GM18951 (cell line): Measurements from ENCODE around the gene GSTM1.
"Not testable (repeated sequence)": the region's sequence is repeated elsewhere in the genome, so short reads cannot be mapped to it uniquely, and the experiment has no call there.

ENCODE experiments used
- POLR2A ChIP-seq: IDR thresholded peaks from 4 replicates; pipeline ENCODE4 v1.6.1; 2011; ENCODE audit warnings: mild to moderate bottlenecking; ENCODE audit not compliant: insufficient read length, insufficient read depth; ENCODE audit errors: extremely low read depth
- in situ Hi-C: fragments of 300-500 bp; cut with MboI; formaldehyde crosslinking; loops from one replicate; pipeline ENCODE4 v1.12.0; 2022; ENCODE audit warnings: low sequenced_read_pairs, mixed read lengths, inconsistent platforms; ENCODE audit not compliant: unreplicated experiment

The GSTM1 gene

DNA sequence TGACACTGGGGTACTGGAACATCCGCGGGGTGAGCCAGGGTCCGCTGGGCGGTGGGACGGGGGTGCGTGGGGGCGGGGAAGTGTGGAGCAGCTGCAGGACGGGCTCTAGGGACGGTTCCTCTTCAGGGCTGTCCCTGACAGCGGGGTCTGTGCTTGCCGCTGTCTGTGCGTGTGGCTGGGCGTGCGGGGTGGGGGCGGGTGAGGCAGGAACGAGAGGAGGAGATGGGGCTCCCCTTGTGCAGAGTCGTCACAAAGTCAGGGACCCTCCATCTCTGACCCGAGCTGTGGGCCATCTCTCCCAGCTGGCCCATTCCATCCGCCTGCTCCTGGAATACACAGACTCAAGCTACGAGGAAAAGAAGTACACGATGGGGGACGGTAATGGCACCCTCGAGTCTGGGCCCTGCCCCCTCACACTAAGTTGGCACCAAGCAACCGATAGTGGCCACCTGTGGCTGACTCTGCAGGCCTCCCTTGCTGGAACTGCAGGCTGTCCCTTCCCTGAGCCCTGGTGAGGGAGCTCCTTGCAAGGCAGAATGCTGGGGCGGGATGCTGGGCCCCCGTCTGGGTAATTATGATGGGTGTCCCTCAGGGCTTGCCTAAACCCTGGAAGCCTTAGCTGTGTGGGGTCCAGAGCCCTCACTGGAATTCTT is 19.4 kb upstream of the GSTM1 start:
- no peak for TF ChIP-seq POLR2A
- in situ Hi-C loops = no loop called here

DNA sequence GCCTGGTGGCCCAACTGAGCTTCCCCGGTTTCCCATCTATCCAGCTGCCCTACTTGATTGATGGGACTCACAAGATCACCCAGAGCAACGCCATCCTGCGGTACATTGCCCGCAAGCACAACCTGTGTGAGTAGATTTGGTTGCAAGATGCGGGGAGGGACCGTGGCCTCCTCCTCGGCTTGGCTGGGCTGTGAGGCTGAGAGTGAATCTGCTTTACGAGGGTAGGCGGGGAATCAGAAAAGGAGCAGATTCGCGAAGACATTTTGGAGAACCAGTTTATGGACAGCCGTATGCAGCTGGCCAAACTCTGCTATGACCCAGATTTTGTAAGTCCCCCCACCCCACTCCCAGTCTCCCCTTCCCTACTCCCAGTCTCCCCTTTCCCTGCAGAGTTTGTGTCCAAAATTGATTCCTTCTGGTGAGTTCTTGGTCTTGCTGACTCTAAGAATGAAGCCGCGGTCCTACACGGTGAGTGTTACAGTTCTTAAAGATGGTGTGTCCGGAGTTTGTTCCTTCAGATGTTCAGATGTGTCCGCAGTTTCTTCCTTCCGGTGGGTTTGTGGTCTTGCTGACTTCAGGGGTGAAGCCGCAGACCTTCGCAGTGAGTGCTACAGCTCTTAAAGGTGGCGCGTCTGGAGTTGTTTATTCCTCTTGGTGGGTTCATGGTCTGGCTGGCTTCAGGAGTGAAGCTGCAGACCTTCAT is 18.2 kb upstream of the GSTM1 start:
- no peak for TF ChIP-seq POLR2A
- in situ Hi-C loops = no loop called here

- in situ Hi-C loops = not testable (repeated sequence)
Measured at GRCh38 chr1:109669949-109670302, 17.7 kb upstream of the GSTM1 start.

- in situ Hi-C loops = no loop called here
- no peak for TF ChIP-seq POLR2A
Measured at GRCh38 chr1:109671067-109671466, 16.6 kb upstream of the GSTM1 start.

GRCh38 chr1:109673861-109674260 is 13.8 kb upstream of the GSTM1 start:
- in situ Hi-C loops = not testable (repeated sequence)

DNA sequence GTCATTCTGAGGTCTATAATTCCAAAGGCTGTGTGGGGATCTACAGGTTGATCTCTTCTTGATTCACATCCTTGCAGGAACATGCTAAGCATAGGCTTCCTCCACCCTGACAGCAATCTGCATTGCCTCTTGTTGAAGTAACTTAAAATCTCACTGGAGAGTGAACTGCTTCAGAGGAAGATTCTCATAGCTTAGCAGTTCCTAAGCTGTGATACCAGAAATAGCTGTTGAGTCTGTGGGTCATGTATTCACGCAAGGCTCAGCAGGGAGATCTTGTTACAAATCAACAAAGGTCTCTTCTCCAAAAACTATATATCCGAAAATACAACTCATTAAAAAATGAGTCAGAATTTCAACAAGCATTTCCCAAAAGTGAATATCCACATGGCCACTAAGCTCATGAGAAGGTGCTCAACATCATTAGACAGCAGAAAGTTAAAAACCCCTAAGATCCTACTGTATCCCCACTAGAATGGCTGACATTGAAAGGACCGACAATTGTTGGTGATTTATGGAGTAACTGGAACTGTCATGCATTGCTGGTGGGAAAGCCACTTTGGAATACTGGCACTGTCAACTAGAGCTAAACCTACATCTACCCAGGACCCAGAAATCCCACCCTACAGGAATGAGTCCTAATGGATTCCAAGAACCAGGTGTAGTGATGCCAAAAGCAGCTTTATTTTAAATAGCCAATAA is 10.8 kb upstream of the GSTM1 start:
- in situ Hi-C loops = not testable (repeated sequence)

- in situ Hi-C loops = no loop called here
- TF ChIP-seq POLR2A = no peak
Measured at GRCh38 chr1:109677459-109677858, 10.2 kb upstream of the GSTM1 start.

- in situ Hi-C loops = not testable (repeated sequence)
Measured at GRCh38 chr1:109678637-109679036, 9.0 kb upstream of the GSTM1 start.

DNA sequence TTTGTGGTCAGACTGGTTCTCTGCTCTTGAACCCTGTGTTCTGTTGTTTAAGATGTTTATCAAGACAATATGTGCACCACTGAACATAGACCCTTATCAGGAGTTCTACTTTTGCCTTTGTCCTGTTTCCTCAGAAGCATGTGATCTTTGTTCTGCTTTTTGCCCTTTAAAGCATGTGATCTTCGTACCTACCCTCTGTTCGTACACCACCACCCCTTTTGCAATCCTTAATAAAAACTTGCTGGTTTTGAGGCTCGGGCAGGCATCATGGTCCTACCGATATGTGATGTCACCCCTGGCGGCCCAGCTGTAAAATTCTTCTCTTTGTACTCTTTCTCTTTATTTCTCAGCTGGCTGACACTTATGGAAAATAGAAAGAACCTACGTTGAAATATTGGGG is 2.8 kb upstream of the GSTM1 start:
- in situ Hi-C loops = not testable (repeated sequence)

- in situ Hi-C loops = not testable (repeated sequence)
Measured at GRCh38 chr1:109685399-109685798, 2.2 kb upstream of the GSTM1 start.

DNA sequence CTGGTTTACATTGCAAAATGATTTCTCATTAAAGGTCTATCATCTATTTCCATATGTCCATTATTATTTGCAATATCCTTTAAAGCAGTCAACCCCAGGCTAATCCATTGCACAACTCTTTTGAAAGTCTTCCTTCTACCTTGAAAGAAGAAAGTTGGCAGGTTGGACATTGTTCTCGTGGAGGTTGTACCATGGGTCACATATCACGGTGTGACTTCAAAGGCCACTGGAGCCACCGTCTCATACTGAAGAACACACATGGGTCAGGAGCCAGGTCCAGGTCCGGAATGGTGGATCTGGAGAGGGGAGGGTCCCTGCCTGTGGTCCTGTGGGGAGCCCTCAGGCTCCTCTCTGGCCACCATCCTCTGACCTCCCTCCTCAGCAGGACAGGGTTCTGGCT is 1.7 kb upstream of the GSTM1 start:
- in situ Hi-C loops = not testable (repeated sequence)

DNA sequence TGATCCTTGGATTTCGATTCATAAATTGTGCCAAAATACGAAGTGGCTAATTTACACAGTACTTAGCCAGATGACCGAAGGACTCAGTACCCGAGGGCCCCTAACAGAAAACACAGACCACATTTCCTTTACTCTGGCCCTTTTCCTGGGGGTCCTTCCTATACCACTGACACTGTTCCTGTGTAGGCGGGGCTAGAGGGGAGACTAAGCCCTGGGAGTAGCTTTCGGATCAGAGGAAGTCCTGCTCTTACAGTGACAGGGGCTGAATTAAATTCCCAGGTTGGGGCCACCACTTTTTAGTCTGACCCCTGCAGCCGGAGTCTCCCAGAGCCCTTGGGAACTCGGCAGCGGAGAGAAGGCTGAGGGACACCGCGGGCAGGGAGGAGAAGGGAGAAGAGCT is 508 bp upstream of the GSTM1 start:
- in situ Hi-C loops = not testable (repeated sequence)

- in situ Hi-C loops = no loop called here
- TF ChIP-seq POLR2A = no peak
Measured at GRCh38 chr1:109689844-109690405, 2.3 kb downstream of the GSTM1 start.

- no peak for TF ChIP-seq POLR2A
- in situ Hi-C loops = no loop called here
Measured at GRCh38 chr1:109691759-109692158, 4.1 kb downstream of the GSTM1 start.

DNA sequence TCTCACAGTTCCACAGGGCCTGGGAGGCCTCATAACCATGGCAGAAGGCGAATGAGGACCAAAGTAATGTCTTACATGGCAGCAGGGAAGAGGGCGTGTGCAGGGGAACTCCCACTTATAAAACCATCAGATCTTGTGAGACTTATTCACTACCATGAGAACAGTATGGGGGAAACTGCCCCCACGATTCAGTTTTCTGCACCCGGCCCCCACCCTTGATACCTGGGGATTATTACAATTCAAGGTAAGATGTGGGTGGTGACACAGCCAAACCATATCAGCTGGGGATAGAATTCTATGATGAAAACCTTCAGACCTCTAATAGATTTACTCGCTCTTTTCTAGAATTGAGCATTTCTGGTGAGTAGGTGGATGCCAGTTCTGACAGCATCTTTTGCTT is 6.8 kb downstream of the GSTM1 start:
- in situ Hi-C loops = not testable (repeated sequence)

- in situ Hi-C loops = not testable (repeated sequence)
Measured at GRCh38 chr1:109695138-109695537, 7.5 kb downstream of the GSTM1 start.
